ENCODE results near the gene CFAP57.

- TF ChIP-seq CTCF (conservative IDR thresholded peaks at IDR 0.05; ENCODE audit: low read depth, low read length) (no peak), POLR2A (IDR thresholded peaks at IDR 0.05; ENCODE audit: low read depth, low read length) (no peak), SMC3 (IDR thresholded peaks at IDR 0.05; ENCODE audit: low read depth, low read length) (no peak), MXI1 (IDR thresholded peaks at IDR 0.05; ENCODE audit: borderline replicate concordance, low read depth, low read length) (no peak), ELK1 (IDR thresholded peaks at IDR 0.05; ENCODE audit: borderline replicate concordance, low read depth, low read length) (no peak), USF2 (IDR thresholded peaks at IDR 0.05; ENCODE audit: low read depth, low read length) (peak; percentile 94), NFE2L2 (IDR thresholded peaks at IDR 0.05; ENCODE audit: low read depth, low read length) (no peak), CEBPB (IDR thresholded peaks at IDR 0.05; ENCODE audit: low read depth, low read length) (no peak), CHD1 (IDR thresholded peaks at IDR 0.05; ENCODE audit: low read depth, low read length) (no peak), FOS (IDR thresholded peaks at IDR 0.05; ENCODE audit: low read depth, low read length) (peak; percentile 20; the same call in 1 of the 2 replicates)
These were observed 59.9 kb downstream of the CFAP57 start for GRCh38 chr1:43232074-43232473.

Data from IMR-90 (cell line).